Fibroblast of lung (primary cell): Measurements from ENCODE around the gene ATG4D.
"Not testable (repeated sequence)": the region's sequence is repeated elsewhere in the genome, so short reads cannot be mapped to it uniquely, and the experiment has no call there.

Experiments used
- EZH2 ChIP-seq: IDR thresholded peaks from 2 replicates; pipeline ENCODE4 v1.5.1; 2012; ENCODE audit warnings: low read length, control low read depth, mild to moderate bottlenecking; ENCODE audit errors: missing control alignments
- TF ChIP-seq, protein P1 (sequence below), 2 donors: IDR thresholded peaks in 1 of 2; conservative IDR thresholded peaks in 1 of 2; 1 replicate in 1 of 2; 2 replicates in 1 of 2; pipeline ENCODE4 v1.5.1; 2011 to 2012; ENCODE audit warnings: low read length in 2 of 2, control low read depth in 1 of 2, inconsistent platforms in 1 of 2, low read depth in 1 of 2, mild to moderate bottlenecking in 1 of 2

DNA sequence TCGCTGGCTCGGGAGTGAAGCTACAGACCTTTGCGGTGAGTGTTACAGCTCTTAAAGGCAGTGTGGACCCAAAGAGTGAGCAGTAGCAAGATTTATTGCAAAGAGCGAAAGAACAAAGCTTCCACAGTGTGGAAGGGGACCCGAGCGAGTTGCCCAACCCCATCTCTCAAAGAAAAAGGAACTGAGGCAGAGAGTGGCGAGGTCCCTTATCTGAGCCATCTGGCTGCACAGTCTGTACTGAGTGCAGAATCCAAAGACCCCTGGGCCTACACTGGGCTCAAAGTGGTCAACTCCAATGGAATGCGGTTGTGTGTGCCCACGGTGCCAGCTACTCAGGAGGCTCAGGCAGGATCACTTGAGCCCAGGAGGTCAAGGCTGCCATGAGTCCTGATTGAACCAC, 4.7 kb upstream of the ATG4D start:
- TF ChIP-seq, protein P1, sequence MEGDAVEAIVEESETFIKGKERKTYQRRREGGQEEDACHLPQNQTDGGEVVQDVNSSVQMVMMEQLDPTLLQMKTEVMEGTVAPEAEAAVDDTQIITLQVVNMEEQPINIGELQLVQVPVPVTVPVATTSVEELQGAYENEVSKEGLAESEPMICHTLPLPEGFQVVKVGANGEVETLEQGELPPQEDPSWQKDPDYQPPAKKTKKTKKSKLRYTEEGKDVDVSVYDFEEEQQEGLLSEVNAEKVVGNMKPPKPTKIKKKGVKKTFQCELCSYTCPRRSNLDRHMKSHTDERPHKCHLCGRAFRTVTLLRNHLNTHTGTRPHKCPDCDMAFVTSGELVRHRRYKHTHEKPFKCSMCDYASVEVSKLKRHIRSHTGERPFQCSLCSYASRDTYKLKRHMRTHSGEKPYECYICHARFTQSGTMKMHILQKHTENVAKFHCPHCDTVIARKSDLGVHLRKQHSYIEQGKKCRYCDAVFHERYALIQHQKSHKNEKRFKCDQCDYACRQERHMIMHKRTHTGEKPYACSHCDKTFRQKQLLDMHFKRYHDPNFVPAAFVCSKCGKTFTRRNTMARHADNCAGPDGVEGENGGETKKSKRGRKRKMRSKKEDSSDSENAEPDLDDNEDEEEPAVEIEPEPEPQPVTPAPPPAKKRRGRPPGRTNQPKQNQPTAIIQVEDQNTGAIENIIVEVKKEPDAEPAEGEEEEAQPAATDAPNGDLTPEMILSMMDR (conservative IDR thresholded peaks at IDR 0.05 in 1 of 2, IDR thresholded peaks at IDR 0.05 in 1 of 2; ENCODE audit: low read depth in 1 of 2, low read length in 2 of 2) = not testable (repeated sequence)
- TF ChIP-seq EZH2 = not testable (repeated sequence)
